Mucosa of stomach (tissue), 1 donor: ENCODE data around the gene SH2D3A.
"Not testable (repeated sequence)": the region's sequence is repeated elsewhere in the genome, so short reads cannot be mapped to it uniquely, and the experiment has no call there.

ENCODE experiments used
- H3K27me3 ChIP-seq: one replicate; pipeline ENCODE4 v1.7.0; 2013; ENCODE audit warnings: mild to moderate bottlenecking, low read length; ENCODE audit not compliant: control insufficient read depth, insufficient read depth
- H3K36me3 ChIP-seq: one replicate; pipeline ENCODE4 v1.7.0; 2013; ENCODE audit warnings: low read length; ENCODE audit not compliant: control insufficient read depth, insufficient read depth
- H3K4me1 ChIP-seq: one replicate; pipeline ENCODE4 v1.7.0; 2013; ENCODE audit warnings: mild to moderate bottlenecking, low read length; ENCODE audit not compliant: control insufficient read depth, insufficient read depth
- H3K4me3 ChIP-seq: one replicate; pipeline ENCODE4 v1.7.0; 2013; ENCODE audit warnings: low read length
- H3K9ac ChIP-seq: one replicate; pipeline ENCODE4 v1.7.0; 2013; ENCODE audit warnings: mild to moderate bottlenecking, low read length, moderate library complexity
- H3K9me3 ChIP-seq: one replicate; pipeline ENCODE4 v1.7.0; 2013; ENCODE audit warnings: mild to moderate bottlenecking, low read length, moderate library complexity; ENCODE audit not compliant: control insufficient read depth
- donor health status: Pancreatic carcinoma.

The SH2D3A gene

GRCh38 chr19:6711605-6712004, 55.6 kb downstream of the SH2D3A start:
- H3K36me3 ChIP-seq, result no peaks in the 10 kb centered on the region
- no peak overlapping the region for H3K4me3 ChIP-seq
- no peaks in the 10 kb centered on the region for H3K4me1 ChIP-seq
- H3K27me3 ChIP-seq, result peaks cover 10% of the 10 kb centered on the region
- H3K9me3 ChIP-seq, result no peaks in the 10 kb centered on the region
- H3K9ac ChIP-seq, result no peak overlapping the region

DNA sequence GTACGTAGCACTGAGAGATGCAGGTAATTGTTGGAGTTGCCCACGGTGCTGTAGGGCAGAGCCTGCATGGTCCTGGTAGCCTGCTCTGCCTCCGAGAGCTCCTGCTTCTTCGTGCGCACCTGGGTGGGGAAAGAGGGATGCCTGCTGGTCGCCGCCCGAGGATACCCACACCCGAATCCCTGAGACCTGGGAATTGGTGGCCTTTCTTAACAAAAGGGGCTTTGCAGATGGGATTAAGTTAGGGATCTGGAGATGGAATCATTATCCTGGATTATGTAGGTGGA, 56.2 kb downstream of the SH2D3A start:
- H3K27me3 ChIP-seq, result peaks cover 10% of the 10 kb centered on the region
- no peaks in the 10 kb centered on the region for H3K9me3 ChIP-seq
- no peaks in the 10 kb centered on the region for H3K4me1 ChIP-seq
- H3K4me3 ChIP-seq, result no peak overlapping the region
- H3K36me3 ChIP-seq, result no peaks in the 10 kb centered on the region
- H3K9ac ChIP-seq, result no peak overlapping the region

DNA sequence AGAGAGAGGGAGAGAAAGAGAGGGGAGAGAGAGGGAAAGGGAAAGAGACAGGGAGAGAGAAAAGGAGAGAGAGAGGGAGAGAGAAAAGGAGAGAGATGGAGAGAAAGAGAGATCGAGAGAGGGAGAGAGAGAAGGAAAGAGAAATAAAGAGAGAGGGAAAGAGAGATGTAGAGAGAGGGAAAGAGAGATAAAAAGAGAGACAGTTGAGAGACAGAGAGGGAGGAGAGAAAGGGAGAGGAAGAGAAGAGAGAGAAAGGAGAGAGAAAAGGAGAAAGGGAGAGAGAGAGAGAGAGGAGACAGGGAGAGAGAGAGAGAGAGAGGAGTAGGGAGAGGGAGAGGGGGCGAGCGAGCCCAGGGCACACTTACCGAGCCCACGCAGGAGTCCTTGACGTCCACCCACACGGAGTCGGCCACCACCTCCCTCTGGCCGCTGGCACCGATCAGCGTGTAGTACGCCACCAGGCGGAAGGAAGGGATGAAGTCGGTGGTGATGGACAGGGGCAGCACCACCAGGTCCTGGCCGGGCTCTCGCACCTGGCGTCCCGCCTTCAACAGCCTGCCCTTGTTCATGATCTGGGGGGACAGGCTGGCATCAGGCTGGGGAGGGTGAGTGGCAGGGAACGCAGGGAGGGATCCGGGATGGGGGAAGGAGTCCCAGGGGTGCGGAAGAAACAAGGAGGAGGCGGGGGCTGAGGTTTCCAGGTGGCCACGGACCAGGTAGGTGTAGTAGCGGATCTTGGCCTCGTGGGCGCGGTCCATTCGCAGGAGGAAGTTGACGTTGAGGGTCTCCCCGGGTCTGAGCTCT, 56.8 kb downstream of the SH2D3A start:
- H3K9ac ChIP-seq, result no peak overlapping the region
- H3K36me3 ChIP-seq, result no peaks in the 10 kb centered on the region
- peaks cover 10% of the 10 kb centered on the region for H3K27me3 ChIP-seq
- H3K4me1 ChIP-seq, result no peaks in the 10 kb centered on the region
- H3K4me3 ChIP-seq, result no peak overlapping the region
- no peaks in the 10 kb centered on the region for H3K9me3 ChIP-seq

DNA sequence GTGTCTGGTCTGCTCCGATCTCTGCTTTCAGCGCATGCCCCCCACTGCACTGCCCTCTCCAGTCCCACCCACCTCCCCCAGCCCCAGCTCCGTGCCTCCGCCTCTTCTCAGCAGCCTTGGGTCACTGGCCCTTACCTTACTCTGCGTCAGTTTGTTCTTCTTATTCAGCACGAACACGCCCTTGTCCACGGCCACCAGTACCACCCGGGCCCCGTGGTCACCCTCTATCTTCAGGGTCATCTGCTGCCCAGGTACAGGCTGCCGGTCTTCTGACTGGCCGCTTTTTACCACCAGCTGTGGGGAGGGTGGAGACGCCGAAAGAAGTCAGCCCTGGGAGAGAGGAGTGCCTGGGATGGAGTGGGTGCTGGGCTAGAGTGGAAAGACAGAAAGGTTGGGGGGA, 57.7 kb downstream of the SH2D3A start:
- H3K27me3 ChIP-seq, result peaks cover 10% of the 10 kb centered on the region
- H3K4me3 ChIP-seq, result no peak overlapping the region
- H3K9me3 ChIP-seq, result no peaks in the 10 kb centered on the region

DNA sequence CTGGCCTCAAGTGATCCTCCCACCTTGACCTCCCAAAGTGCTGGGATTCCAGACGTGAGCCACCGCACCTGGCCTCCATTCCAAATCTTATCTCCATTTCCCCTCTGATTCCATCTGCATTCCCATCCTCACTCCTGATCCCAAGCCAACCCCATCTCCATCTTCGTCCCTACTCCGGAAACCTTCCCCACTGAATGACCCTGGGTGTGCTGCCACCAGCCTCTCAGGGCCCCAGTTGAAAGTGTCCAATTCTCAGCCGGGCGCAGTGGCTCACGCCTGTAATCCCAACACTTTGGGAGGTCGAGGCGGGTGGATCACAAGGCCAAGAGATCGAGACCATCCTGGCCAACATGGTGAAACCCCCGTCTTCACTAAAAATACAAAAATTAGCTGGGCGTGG, 58.3 kb downstream of the SH2D3A start:
- not testable (repeated sequence) for H3K4me1 ChIP-seq, H3K36me3 ChIP-seq, H3K4me3 ChIP-seq, H3K9me3 ChIP-seq, H3K9ac ChIP-seq
- H3K27me3 ChIP-seq, result peaks cover 10% of the 10 kb centered on the region

More for the DNA sequence above, 57.7 kb downstream of the SH2D3A start:
- no peak overlapping the region for H3K9ac ChIP-seq
- no peaks in the 10 kb centered on the region for H3K36me3 ChIP-seq
- no peaks in the 10 kb centered on the region for H3K4me1 ChIP-seq

DNA sequence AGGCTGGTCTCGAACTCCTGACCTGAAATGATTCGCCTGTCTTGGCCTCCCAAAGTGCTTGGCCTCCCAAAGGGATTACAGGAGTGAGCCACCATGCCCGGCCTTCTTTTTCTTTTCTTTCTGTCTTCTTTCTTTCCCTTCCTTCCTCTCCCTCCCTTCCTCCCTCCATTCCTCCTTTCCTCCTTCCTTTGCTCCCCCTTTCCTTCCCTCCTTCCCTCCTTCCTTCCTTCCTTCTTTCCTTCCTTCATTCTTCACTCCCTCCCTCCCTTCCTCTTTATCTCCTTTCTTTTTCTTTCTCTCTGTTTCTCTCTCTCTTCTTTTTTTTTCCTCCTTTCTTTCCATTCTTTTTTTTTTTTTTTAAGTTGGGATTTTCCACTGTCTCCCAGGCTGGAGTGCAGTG, 58.9 kb downstream of the SH2D3A start:
- Histone ChIP-seq H3K4me3 (no peak overlapping the region), H3K9me3 (no peaks in the 10 kb centered on the region), H3K36me3 (no peaks in the 10 kb centered on the region), H3K4me1 (no peaks in the 10 kb centered on the region), H3K9ac (no peak overlapping the region), H3K27me3 (peaks cover 10% of the 10 kb centered on the region)

- Histone ChIP-seq H3K9ac (no peak overlapping the region), H3K9me3 (no peaks in the 10 kb centered on the region), H3K27me3 (peaks cover 10% of the 10 kb centered on the region), H3K4me3 (no peak overlapping the region), H3K4me1 (no peaks in the 10 kb centered on the region), H3K36me3 (no peaks in the 10 kb centered on the region)
Measured at GRCh38 chr19:6707658-6708018, 59.6 kb downstream of the SH2D3A start.

DNA sequence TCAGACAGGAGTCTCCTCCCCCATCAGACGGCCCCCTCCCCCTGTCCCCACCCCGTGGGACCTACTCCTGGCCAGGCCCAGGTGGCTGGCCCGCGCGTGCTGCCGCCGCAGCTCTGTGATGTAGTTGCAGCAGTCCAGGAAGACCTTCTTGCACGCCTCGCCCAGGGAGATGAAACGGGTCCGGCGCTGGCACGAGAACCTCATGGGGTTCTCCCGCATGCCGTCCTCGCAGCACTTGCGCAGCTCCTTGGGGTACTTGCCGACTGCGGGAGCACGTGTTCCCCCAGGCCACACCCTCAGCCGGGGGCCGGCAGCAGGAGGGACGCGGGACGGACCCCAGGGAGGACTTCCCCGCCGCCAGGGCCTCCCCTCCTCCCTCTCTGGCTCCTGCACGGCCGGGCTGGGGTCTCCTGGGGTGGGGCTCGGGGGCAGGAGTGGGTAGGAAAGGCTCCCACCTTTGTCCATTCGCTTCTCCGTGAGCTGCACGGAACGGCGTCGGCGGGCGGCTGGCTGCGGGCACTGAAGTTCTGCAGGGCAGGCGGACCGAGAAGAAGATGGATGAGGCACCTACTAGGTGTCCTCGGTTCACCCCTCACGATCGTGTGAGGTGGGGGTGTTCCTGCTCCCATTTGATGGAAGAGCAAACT, 60.1 kb downstream of the SH2D3A start:
- H3K9ac ChIP-seq, result no peak overlapping the region
- no peaks in the 10 kb centered on the region for H3K4me1 ChIP-seq
- H3K9me3 ChIP-seq, result no peaks in the 10 kb centered on the region
- H3K4me3 ChIP-seq, result no peak overlapping the region
- H3K27me3 ChIP-seq, result peaks cover 10% of the 10 kb centered on the region
- H3K36me3 ChIP-seq, result no peaks in the 10 kb centered on the region

DNA sequence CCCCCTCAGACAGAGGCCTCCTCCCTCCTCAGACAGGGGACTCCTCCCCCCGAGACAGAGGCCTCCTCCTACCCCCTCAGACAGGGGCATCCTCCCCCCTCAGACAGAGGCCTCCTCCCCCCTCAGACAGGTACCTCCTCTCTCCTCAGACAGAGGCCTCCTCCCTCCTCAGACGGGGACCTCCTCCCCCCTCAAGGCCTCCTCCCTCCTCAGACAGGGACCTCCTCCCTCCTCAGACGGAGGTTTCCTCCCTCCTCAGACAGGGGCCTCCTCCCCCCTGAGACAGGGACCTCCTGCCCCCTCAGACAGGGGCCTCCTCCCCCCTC, 60.6 kb downstream of the SH2D3A start:
- Histone ChIP-seq H3K27me3 (peaks cover 10% of the 10 kb centered on the region), H3K4me1 (no peaks in the 10 kb centered on the region), H3K4me3 (no peak overlapping the region), H3K9ac (no peak overlapping the region), H3K9me3 (no peaks in the 10 kb centered on the region), H3K36me3 (no peaks in the 10 kb centered on the region)

- Histone ChIP-seq H3K9me3 (no peaks in the 10 kb centered on the region), H3K9ac (no peak overlapping the region), H3K4me1 (no peaks in the 10 kb centered on the region), H3K36me3 (no peaks in the 10 kb centered on the region), H3K4me3 (no peak overlapping the region), H3K27me3 (peaks cover 10% of the 10 kb centered on the region)
Measured at GRCh38 chr19:6705931-6706632, 61.2 kb downstream of the SH2D3A start.
